HG02588 (cell line): ENCODE measurements around the gene MYBPH.

ENCODE experiments used
- ATAC-seq: cut with Tn5 transposase; IDR thresholded peaks from one replicate; pipeline ENCODE4 v1.9.1; 2021; ENCODE audit warnings: mild to moderate bottlenecking, moderate library complexity; ENCODE audit not compliant: unreplicated experiment

MYBPH gene

GRCh38 chr1:203167026-203167912, 8.4 kb downstream of the MYBPH start:
- no peak for ATAC-seq

GRCh38 chr1:203166192-203166940, 9.3 kb downstream of the MYBPH start:
- ATAC-seq: no peak

GRCh38 chr1:203165800-203166161, 9.8 kb downstream of the MYBPH start:
- ATAC-seq: no peak

GRCh38 chr1:203165101-203165799, 10.4 kb downstream of the MYBPH start:
- ATAC-seq: no peak

- no peak for ATAC-seq
Measured at GRCh38 chr1:203163891-203164635, 11.6 kb downstream of the MYBPH start.

GRCh38 chr1:203162403-203162802, 13.2 kb downstream of the MYBPH start:
- no peak for ATAC-seq

GRCh38 chr1:203161703-203162102, 13.9 kb downstream of the MYBPH start:
- no peak for ATAC-seq

- ATAC-seq: no peak
Measured at GRCh38 chr1:203161175-203161574, 14.5 kb downstream of the MYBPH start.

- ATAC-seq: no peak
Measured at GRCh38 chr1:203159844-203160243, 15.8 kb downstream of the MYBPH start.

GRCh38 chr1:203158960-203159665, 16.5 kb downstream of the MYBPH start:
- ATAC-seq: no peak

- no peak for ATAC-seq
Measured at GRCh38 chr1:203158423-203158822, 17.2 kb downstream of the MYBPH start.

GRCh38 chr1:203156280-203156679, 19.3 kb downstream of the MYBPH start:
- no peak for ATAC-seq

- no peak for ATAC-seq
Measured at GRCh38 chr1:203153989-203154821, 21.4 kb downstream of the MYBPH start.

GRCh38 chr1:203153051-203153988, 22.3 kb downstream of the MYBPH start:
- ATAC-seq: no peak

GRCh38 chr1:203152158-203153034, 23.2 kb downstream of the MYBPH start:
- ATAC-seq: no peak

- ATAC-seq: no peak
Measured at GRCh38 chr1:203151362-203152157, 24.1 kb downstream of the MYBPH start.
